SH-SY5Y (cell line): Measurements from ENCODE around the gene FAM98C.

Experiments used
- GATA2 ChIP-seq: IDR thresholded peaks from 2 replicates; pipeline ENCODE4 v1.6.1; 2011; ENCODE audit warnings: mild to moderate bottlenecking, low read depth, low read length
- GATA3 ChIP-seq: IDR thresholded peaks from 2 replicates; pipeline ENCODE4 v1.6.1; 2011; ENCODE audit warnings: low read depth, mild to moderate bottlenecking, low read length, moderate library complexity

DNA sequence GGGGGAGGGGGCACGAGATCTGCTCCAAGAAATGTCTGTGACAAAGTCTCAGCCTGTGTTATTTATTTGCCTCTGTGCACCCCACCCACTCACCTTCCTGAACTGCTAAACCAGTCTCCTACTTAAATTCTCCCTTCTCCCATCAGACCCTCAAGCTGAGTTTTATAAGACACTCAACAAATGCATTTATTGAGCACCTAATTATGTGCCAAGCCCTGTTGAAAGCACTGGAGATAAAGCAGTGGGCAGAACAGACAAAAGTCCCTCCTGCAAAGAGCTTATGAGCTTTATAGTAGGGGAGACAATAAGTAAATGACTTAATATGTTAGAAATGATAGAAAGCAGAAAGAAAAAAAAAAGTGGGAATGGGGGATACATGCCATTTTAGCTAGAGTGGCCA is 3.4 kb upstream of the FAM98C start:
- no peak for TF ChIP-seq GATA3
- TF ChIP-seq GATA2 = no peak
